ENCODE results near the gene GPAM. TPM values are rescaled to one million over a fixed set of nuclear protein-coding genes. Genes with fewer than 3 reads are reported as not detected.

Gene GPAM
- total and polyA plus RNA-seq, 10 of the 15 experiments (the other 5 are each of a cell fraction or from before 2014, with no cell fraction given): 3.3 to 9.4 (median 7.4) TPM

DNA sequence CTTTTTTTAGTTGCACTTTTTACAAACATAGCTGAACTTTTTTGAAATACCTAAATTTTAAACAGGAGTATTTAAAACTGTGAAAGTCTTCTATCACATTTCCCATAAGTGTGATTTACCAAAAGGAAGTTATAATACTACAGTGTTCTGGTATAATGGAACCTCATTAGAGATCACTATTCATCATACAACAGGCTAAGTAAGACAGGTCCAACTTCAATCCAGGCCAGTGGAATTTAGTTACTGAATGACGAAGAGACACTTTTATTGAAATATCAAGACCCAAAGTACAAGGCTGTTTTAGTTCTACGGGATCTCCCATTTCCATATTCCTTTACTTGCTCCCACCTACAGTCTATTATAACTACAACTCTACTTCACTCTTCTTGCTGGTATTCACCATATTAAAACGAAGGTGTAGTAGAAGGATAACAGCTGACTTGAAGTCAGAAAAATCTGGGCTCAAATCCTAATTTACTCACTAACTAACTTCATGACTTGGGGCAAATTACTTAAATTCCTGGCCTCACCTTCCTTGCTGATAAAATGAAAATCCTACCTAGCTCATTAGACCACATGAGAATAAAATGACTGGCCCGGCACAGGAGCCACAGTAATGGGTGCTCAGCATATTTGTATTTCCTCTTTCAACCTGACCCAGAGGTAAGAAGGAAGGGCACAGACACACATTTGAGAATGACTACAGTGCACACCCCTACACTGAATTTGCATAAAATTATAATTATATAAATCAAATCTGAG is 21.6 kb downstream of the GPAM start:
- FAIRE-seq (no peak), ATAC-seq (no peak), DNase-seq (ENCODE audit: low read depth, low spot score) (no peak)
- no peaks in the 10 kb centered on the region for H3K4me1 ChIP-seq (ENCODE audit: control insufficient read depth, insufficient read depth, low read length)
- ChIA-PET RAD21 (ENCODE audit: unreplicated experiment) (no interaction called here), SMC1A (ENCODE audit: uncharacterized antibody, unreplicated experiment) (interaction anchor here (0.5 to 1.6 kb wide), 5 partner anchors 9 to 25 kb away, joined by 3 to 4 read pairs (median 3); no protein-coding TSS in a partner anchor), POLR2A (no interaction called here), CTCF (interaction anchor here (1.2 to 2.6 kb wide), 2 partner anchors 9 to 25 kb away, joined by 3 to 13 read pairs; no protein-coding TSS in a partner anchor)
- H3K4me3 ChIP-seq: no peak overlapping the region
- 82% methylated on average over 4 of the region's 4 CpGs for WGBS (ENCODE audit: insufficient coverage, insufficient replicate concordance, low lambda C conversion rate, missing lambda C conversion rate)
- no peak overlapping the region for H3K27ac ChIP-seq (ENCODE audit: control insufficient read depth, insufficient read depth)
- in situ Hi-C loops (cut with MboI): no loop called here
- peaks cover 2 to 17% of the 10 kb centered on the region in 2 experiments; a peak in 2 of 4 replicates for H3K36me3 ChIP-seq (ENCODE audit: control insufficient read depth in 2 of 2, insufficient read depth in 2 of 2, low read length in 1 of 2)
- no peaks in the 10 kb centered on the region for H3K27me3 ChIP-seq (replicated peaks in 1 of 2; ENCODE audit: control insufficient read depth in 2 of 2, insufficient read depth in 2 of 2, low read length in 1 of 2)
- H3K9ac ChIP-seq (ENCODE audit: control insufficient read depth, insufficient read depth, low read length): no peak overlapping the region
- H3K4me2 ChIP-seq (ENCODE audit: control insufficient read depth, insufficient read depth): no peak overlapping the region
- BruUV-seq (replicated peaks): no TSS peak
- no peaks in the 10 kb centered on the region for H3K79me2 ChIP-seq (ENCODE audit: control insufficient read depth, insufficient read depth, low read length)
- H2AFZ ChIP-seq (ENCODE audit: control insufficient read depth, low read depth, low read length): no peak overlapping the region
- H4K20me1 ChIP-seq (ENCODE audit: control insufficient read depth, insufficient read depth): no peaks in the 10 kb centered on the region
- no peaks in the 10 kb centered on the region for H3K9me3 ChIP-seq (replicated peaks; ENCODE audit: control insufficient read depth, insufficient read depth, low read length)
- intact Hi-C loops (cut with micrococcal nuclease; ENCODE audit: unreplicated experiment): loop anchor here (10.0 kb wide), 1 partner anchor 273 kb away; no protein-coding TSS in a partner anchor
- TF ChIP-seq DPF2 (IDR thresholded peaks at IDR 0.05) (no peak), ZNF622 (IDR thresholded peaks at IDR 0.05) (no peak), SP1 (IDR thresholded peaks at IDR 0.05; ENCODE audit: low read depth, low read length) (no peak), ASH2L (IDR thresholded peaks at IDR 0.05; ENCODE audit: borderline replicate concordance, low read depth) (no peak), NR2C1 (IDR thresholded peaks at IDR 0.05) (no peak), ATF7 (IDR thresholded peaks at IDR 0.05; ENCODE audit: low read depth) (no peak), BHLHE40 (IDR thresholded peaks at IDR 0.05; ENCODE audit: borderline replicate concordance in 1 of 2, low read depth in 2 of 2, low read length in 1 of 2) (no peak), STAT1 (conservative IDR thresholded peaks at IDR 0.05) (no peak), CREB1 (IDR thresholded peaks at IDR 0.05; ENCODE audit: low read depth) (no peak), RELB (IDR thresholded peaks at IDR 0.05; ENCODE audit: low read depth) (no peak), NBN (IDR thresholded peaks at IDR 0.05) (no peak), SUZ12 (IDR thresholded peaks at IDR 0.05; ENCODE audit: unreplicated experiment) (no peak), RBBP5 (conservative IDR thresholded peaks at IDR 0.05) (no peak), MEF2B (IDR thresholded peaks at IDR 0.05; ENCODE audit: partially characterized antibody, poor library complexity, severe bottlenecking) (no peak)
- TF ChIP-seq, protein P1, sequence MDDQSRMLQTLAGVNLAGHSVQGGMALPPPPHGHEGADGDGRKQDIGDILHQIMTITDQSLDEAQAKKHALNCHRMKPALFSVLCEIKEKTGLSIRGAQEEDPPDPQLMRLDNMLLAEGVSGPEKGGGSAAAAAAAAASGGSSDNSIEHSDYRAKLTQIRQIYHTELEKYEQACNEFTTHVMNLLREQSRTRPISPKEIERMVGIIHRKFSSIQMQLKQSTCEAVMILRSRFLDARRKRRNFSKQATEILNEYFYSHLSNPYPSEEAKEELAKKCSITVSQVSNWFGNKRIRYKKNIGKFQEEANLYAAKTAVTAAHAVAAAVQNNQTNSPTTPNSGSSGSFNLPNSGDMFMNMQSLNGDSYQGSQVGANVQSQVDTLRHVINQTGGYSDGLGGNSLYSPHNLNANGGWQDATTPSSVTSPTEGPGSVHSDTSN (IDR thresholded peaks at IDR 0.05; ENCODE audit: insufficient replicate concordance, low read depth, low read length): no peak
- TF ChIP-seq, protein P2, sequence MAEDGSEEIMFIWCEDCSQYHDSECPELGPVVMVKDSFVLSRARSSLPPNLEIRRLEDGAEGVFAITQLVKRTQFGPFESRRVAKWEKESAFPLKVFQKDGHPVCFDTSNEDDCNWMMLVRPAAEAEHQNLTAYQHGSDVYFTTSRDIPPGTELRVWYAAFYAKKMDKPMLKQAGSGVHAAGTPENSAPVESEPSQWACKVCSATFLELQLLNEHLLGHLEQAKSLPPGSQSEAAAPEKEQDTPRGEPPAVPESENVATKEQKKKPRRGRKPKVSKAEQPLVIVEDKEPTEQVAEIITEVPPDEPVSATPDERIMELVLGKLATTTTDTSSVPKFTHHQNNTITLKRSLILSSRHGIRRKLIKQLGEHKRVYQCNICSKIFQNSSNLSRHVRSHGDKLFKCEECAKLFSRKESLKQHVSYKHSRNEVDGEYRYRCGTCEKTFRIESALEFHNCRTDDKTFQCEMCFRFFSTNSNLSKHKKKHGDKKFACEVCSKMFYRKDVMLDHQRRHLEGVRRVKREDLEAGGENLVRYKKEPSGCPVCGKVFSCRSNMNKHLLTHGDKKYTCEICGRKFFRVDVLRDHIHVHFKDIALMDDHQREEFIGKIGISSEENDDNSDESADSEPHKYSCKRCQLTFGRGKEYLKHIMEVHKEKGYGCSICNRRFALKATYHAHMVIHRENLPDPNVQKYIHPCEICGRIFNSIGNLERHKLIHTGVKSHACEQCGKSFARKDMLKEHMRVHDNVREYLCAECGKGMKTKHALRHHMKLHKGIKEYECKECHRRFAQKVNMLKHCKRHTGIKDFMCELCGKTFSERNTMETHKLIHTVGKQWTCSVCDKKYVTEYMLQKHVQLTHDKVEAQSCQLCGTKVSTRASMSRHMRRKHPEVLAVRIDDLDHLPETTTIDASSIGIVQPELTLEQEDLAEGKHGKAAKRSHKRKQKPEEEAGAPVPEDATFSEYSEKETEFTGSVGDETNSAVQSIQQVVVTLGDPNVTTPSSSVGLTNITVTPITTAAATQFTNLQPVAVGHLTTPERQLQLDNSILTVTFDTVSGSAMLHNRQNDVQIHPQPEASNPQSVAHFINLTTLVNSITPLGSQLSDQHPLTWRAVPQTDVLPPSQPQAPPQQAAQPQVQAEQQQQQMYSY (CRISPR knock-in tag; IDR thresholded peaks at IDR 0.05): no peak
- TF ChIP-seq, protein P3, sequence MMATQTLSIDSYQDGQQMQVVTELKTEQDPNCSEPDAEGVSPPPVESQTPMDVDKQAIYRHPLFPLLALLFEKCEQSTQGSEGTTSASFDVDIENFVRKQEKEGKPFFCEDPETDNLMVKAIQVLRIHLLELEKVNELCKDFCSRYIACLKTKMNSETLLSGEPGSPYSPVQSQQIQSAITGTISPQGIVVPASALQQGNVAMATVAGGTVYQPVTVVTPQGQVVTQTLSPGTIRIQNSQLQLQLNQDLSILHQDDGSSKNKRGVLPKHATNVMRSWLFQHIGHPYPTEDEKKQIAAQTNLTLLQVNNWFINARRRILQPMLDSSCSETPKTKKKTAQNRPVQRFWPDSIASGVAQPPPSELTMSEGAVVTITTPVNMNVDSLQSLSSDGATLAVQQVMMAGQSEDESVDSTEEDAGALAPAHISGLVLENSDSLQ (IDR thresholded peaks at IDR 0.05): no peak
